GM12872 (cell line): Measurements from ENCODE around the gene KRT9.

ENCODE experiments used
- CTCF ChIP-seq: IDR thresholded peaks from 3 replicates; pipeline ENCODE4 v1.5.1; 2011; ENCODE audit warnings: low read depth, mild to moderate bottlenecking, low read length, moderate library complexity; ENCODE audit not compliant: insufficient read depth

The KRT9 gene

GRCh38 chr17:41538565-41538991 lies 33.3 kb downstream of the KRT9 start:
- no peak for TF ChIP-seq CTCF

- TF ChIP-seq CTCF, result no peak
Measured at GRCh38 chr17:41537990-41538389, 33.9 kb downstream of the KRT9 start.

- no peak for TF ChIP-seq CTCF
Measured at GRCh38 chr17:41537614-41537954, 34.3 kb downstream of the KRT9 start.

GRCh38 chr17:41536741-41537613 lies 34.9 kb downstream of the KRT9 start:
- TF ChIP-seq CTCF, result no peak

GRCh38 chr17:41535764-41536481 lies 35.9 kb downstream of the KRT9 start:
- no peak for TF ChIP-seq CTCF

GRCh38 chr17:41534899-41535546 lies 36.8 kb downstream of the KRT9 start:
- no peak for TF ChIP-seq CTCF

GRCh38 chr17:41533613-41534012 lies 38.2 kb downstream of the KRT9 start:
- no peak for TF ChIP-seq CTCF
